Vagina (tissue), 2 donors: Measurements from ENCODE around the gene TMEM248. TPM values are rescaled to one million over a fixed set of nuclear protein-coding genes. Genes with fewer than 3 reads are reported as not detected.
"Not testable (repeated sequence)": the region's sequence is repeated elsewhere in the genome, so short reads cannot be mapped to it uniquely, and the experiment has no call there.

ENCODE experiments used
- DNase-seq, 2 donors: peaks; one replicate each; pipeline ENCODE4 v3.0.0-alpha.2; 2017; ENCODE audit errors: extremely low spot score in 2 of 2
- H3K27ac ChIP-seq: fragments of 200-600 bp; sonication (generic); one replicate; pipeline ENCODE4 v1.5.1; 2019
- H3K27me3 ChIP-seq: fragments of 200-600 bp; sonication (generic); one replicate; pipeline ENCODE4 v1.5.1; 2019
- H3K36me3 ChIP-seq, 2 donors: fragments of 200-600 bp; sonication (generic); one replicate each; pipeline ENCODE4 v1.5.1; 2017 to 2019
- H3K4me1 ChIP-seq: fragments of 200-600 bp; sonication (generic); one replicate; pipeline ENCODE4 v1.5.1; 2019
- H3K4me3 ChIP-seq, 2 donors: fragments of 200-600 bp; sonication (generic); 1 replicate in 1 of 2; 2 replicates in 1 of 2; pipeline ENCODE4 v1.5.1; 2016 to 2019
- H3K9me3 ChIP-seq: fragments of 200-600 bp; sonication (generic); one replicate; pipeline ENCODE4 v1.5.1; 2019
- CTCF ChIP-seq, 3 experiments: fragments of 450-650 bp in 2 of 3; fragments of 200-600 bp in 1 of 3; sonication (generic) in 1 of 3; IDR thresholded peaks; one replicate each; pipeline ENCODE4 v1.5.1; 2017 to 2019; ENCODE audit warnings: antibody characterized with exemption in 3 of 3, mild to moderate bottlenecking in 2 of 3, moderate library complexity in 2 of 3
- POLR2A ChIP-seq, 2 donors: fragments of 450-650 bp; IDR thresholded peaks; one replicate each; pipeline ENCODE4 v1.6.1; 2017; ENCODE audit warnings: antibody characterized with exemption in 2 of 2, mild to moderate bottlenecking in 2 of 2, moderate library complexity in 2 of 2
- POLR2AphosphoS5 ChIP-seq, 2 donors: sonication (generic); formaldehyde crosslinking; IDR thresholded peaks; one replicate each; pipeline ENCODE4 v1.9.0; 2017; ENCODE audit warnings: antibody characterized with exemption in 2 of 2, mild to moderate bottlenecking in 2 of 2, low read depth in 1 of 2; ENCODE audit not compliant: insufficient read depth in 1 of 2
- intact Hi-C: fragments of 100-400 bp; cut with DNase I; formaldehyde crosslinking; loops from one replicate; pipeline ENCODE4 v1.15.1; 2023
- total RNA-seq: library from RNA; depleted of rRNA; stranded (reverse); fragments of >200 nt; gene quantifications from one replicate; pipeline ENCODE4 v1.2.3, GENCODE V29; 2016

Gene TMEM248
- total RNA-seq, 1 donor from 2014 or later: 59.7 TPM

GRCh38 chr7:66905278-66905677, 15.7 kb upstream of the TMEM248 start:
- TF ChIP-seq POLR2AphosphoS5 (IDR thresholded peaks at IDR 0.05; ENCODE audit: insufficient read depth in 1 of 2, low read depth in 1 of 2) (no peak), CTCF (IDR thresholded peaks at IDR 0.05) (no peak), POLR2A (IDR thresholded peaks at IDR 0.05) (no peak)
- H3K36me3 ChIP-seq: no peaks in the 10 kb centered on the region
- H3K4me1 ChIP-seq: no peaks in the 10 kb centered on the region

GRCh38 chr7:66905689-66906088, 15.3 kb upstream of the TMEM248 start:
- no peak for TF ChIP-seq CTCF (IDR thresholded peaks at IDR 0.05)
- TF ChIP-seq POLR2AphosphoS5 (IDR thresholded peaks at IDR 0.05; ENCODE audit: insufficient read depth in 1 of 2, low read depth in 1 of 2): no peak
- no peak for TF ChIP-seq POLR2A (IDR thresholded peaks at IDR 0.05)

More at GRCh38 chr7:66905278-66905677, 15.7 kb upstream of the TMEM248 start:
- no peak for DNase-seq
- Histone ChIP-seq H3K27ac (no peak overlapping the region), H3K27me3 (no peaks in the 10 kb centered on the region), H3K9me3 (no peaks in the 10 kb centered on the region), H3K4me3 (no peak overlapping the region)
- intact Hi-C loops: no loop called here

GRCh38 chr7:66907731-66908130, 13.3 kb upstream of the TMEM248 start:
- H3K36me3 ChIP-seq: no peaks in the 10 kb centered on the region
- intact Hi-C loops: no loop called here
- no peaks in the 10 kb centered on the region for H3K27me3 ChIP-seq
- H3K4me1 ChIP-seq: no peaks in the 10 kb centered on the region
- H3K4me3 ChIP-seq: no peak overlapping the region
- DNase-seq: no peak
- TF ChIP-seq POLR2A (IDR thresholded peaks at IDR 0.05) (no peak), POLR2AphosphoS5 (IDR thresholded peaks at IDR 0.05; ENCODE audit: insufficient read depth in 1 of 2, low read depth in 1 of 2) (no peak), CTCF (IDR thresholded peaks at IDR 0.05) (no peak)
- no peaks in the 10 kb centered on the region for H3K9me3 ChIP-seq
- no peak overlapping the region for H3K27ac ChIP-seq

More at GRCh38 chr7:66905689-66906088, 15.3 kb upstream of the TMEM248 start:
- Histone ChIP-seq H3K27ac (no peak overlapping the region), H3K4me3 (no peak overlapping the region), H3K36me3 (no peaks in the 10 kb centered on the region), H3K9me3 (no peaks in the 10 kb centered on the region), H3K4me1 (no peaks in the 10 kb centered on the region), H3K27me3 (no peaks in the 10 kb centered on the region)
- DNase-seq: no peak
- intact Hi-C loops: no loop called here

GRCh38 chr7:66908598-66908997, 12.4 kb upstream of the TMEM248 start:
- H3K9me3 ChIP-seq, H3K27me3 ChIP-seq, H3K4me1 ChIP-seq, H3K27ac ChIP-seq, H3K36me3 ChIP-seq, DNase-seq, intact Hi-C loops, H3K4me3 ChIP-seq: not testable (repeated sequence)

- TF ChIP-seq CTCF (IDR thresholded peaks at IDR 0.05) (no peak), POLR2A (IDR thresholded peaks at IDR 0.05) (no peak), POLR2AphosphoS5 (IDR thresholded peaks at IDR 0.05; ENCODE audit: insufficient read depth in 1 of 2, low read depth in 1 of 2) (no peak)
- Histone ChIP-seq H3K27ac (no peak overlapping the region), H3K36me3 (no peaks in the 10 kb centered on the region), H3K4me1 (no peaks in the 10 kb centered on the region), H3K4me3 (no peak overlapping the region), H3K27me3 (no peaks in the 10 kb centered on the region), H3K9me3 (no peaks in the 10 kb centered on the region)
- no peak for DNase-seq
- intact Hi-C loops: no loop called here
These were observed 10.2 kb upstream of the TMEM248 start for GRCh38 chr7:66910789-66911188.

- H3K27ac ChIP-seq, H3K9me3 ChIP-seq, H3K36me3 ChIP-seq, H3K4me3 ChIP-seq, H3K27me3 ChIP-seq, DNase-seq, intact Hi-C loops, H3K4me1 ChIP-seq: not testable (repeated sequence)
These were observed 9.8 kb upstream of the TMEM248 start for GRCh38 chr7:66911191-66911590.
